OCI-LY1 (cell line): ENCODE measurements around the gene SCAI.

ENCODE experiments used
- EZH2 ChIP-seq: fragments of 200-600 bp; sonication (generic), shearing (Covaris generic); IDR thresholded peaks from 2 replicates; pipeline ENCODE4 v1.8.0; 2017; ENCODE audit warnings: borderline replicate concordance, mixed run types, mild to moderate bottlenecking, antibody characterized with exemption, low read length, moderate library complexity, mixed read lengths
- TF ChIP-seq, protein P1 (sequence below): fragments of 200-600 bp; sonication (generic), shearing (Covaris generic); IDR thresholded peaks from 2 replicates; pipeline ENCODE4 v1.5.1; 2017; ENCODE audit warnings: mild to moderate bottlenecking, antibody characterized with exemption, low read length, moderate library complexity, mixed read lengths

DNA sequence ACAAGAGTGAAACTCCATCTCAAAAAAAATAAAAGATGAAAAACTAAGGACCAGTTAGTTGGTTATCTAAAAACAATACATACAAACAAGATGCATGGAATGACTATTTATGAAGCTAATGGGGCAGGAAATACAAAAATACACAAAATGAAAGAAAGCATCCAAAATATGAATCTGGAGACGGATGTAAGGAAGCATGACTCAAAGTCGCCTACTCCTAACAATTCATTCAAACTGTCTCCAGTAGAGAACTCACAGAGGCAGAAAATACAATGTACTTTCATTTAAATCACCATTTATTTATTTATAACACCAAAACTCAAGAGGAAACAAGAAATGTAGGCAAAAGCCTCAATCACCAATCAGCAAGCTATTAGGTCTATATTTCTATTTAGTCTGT, 68.4 kb downstream of the SCAI start:
- TF ChIP-seq, protein P1, sequence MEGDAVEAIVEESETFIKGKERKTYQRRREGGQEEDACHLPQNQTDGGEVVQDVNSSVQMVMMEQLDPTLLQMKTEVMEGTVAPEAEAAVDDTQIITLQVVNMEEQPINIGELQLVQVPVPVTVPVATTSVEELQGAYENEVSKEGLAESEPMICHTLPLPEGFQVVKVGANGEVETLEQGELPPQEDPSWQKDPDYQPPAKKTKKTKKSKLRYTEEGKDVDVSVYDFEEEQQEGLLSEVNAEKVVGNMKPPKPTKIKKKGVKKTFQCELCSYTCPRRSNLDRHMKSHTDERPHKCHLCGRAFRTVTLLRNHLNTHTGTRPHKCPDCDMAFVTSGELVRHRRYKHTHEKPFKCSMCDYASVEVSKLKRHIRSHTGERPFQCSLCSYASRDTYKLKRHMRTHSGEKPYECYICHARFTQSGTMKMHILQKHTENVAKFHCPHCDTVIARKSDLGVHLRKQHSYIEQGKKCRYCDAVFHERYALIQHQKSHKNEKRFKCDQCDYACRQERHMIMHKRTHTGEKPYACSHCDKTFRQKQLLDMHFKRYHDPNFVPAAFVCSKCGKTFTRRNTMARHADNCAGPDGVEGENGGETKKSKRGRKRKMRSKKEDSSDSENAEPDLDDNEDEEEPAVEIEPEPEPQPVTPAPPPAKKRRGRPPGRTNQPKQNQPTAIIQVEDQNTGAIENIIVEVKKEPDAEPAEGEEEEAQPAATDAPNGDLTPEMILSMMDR = no peak
- no peak for TF ChIP-seq EZH2
